Panc1 (cell line): Measurements from ENCODE around the gene FBXO31.

Experiments
- CTCF ChIP-seq: fragments of 450-650 bp; IDR thresholded peaks from 2 replicates; pipeline ENCODE4 v1.5.1; 2017; ENCODE audit warnings: mild to moderate bottlenecking
- POLR2AphosphoS5 ChIP-seq: IDR thresholded peaks from 2 replicates; pipeline ENCODE4 v1.6.1; 2012; ENCODE audit warnings: mild to moderate bottlenecking, low read depth, low read length, moderate library complexity

- TF ChIP-seq CTCF (no peak), POLR2AphosphoS5 (no peak)
Measured at GRCh38 chr16:87356491-87356853, 27.1 kb downstream of the FBXO31 start.
